ENCODE measurements around the gene TTLL8. TPM values are rescaled to one million over a fixed set of nuclear protein-coding genes. Genes with fewer than 3 reads are reported as not detected.

Gene TTLL8
- total and polyA plus RNA-seq, 11 donors, result not detected

DNA sequence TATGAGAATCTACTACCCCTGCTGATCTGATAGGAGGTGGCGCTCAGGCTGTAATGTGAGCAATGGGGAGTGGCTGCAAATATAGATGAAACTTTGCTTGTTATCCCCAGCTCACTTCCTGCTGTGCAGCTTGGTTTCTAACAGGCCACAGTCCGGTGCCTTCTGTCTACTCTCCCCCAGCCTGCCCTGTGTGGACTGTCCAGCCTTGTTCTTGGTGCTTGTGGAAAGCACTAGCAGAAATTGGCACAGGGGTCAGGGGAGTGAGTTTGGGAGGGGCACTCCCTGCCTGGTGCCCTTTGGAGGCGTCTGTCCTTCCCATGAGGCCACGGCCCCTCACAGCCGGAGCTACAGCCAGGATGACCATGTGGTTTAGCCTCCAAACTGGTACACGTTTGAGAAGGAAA lies 46.0 kb upstream of the TTLL8 start:
- Histone ChIP-seq H3K36me3 (no peaks in the 10 kb centered on the region), H3K4me3 (no peak overlapping the region), H3K27ac (no peak overlapping the region), H3K4me1 (peaks cover 0 to 5% (median 0%) of the 10 kb centered on the region in 12 donors), H3K27me3 (peaks cover 0 to 6% (median 0%) of the 10 kb centered on the region in 9 donors), H3K9me3 (no peaks in the 10 kb centered on the region)
- WGBS, 4 donors, result 76 to 84% (median 80%) methylated on average over 6 of the region's 6 CpGs
- ATAC-seq, result no peak
- TF ChIP-seq POLR2A (IDR thresholded peaks at IDR 0.05), result no peak
- TF ChIP-seq, protein P1, sequence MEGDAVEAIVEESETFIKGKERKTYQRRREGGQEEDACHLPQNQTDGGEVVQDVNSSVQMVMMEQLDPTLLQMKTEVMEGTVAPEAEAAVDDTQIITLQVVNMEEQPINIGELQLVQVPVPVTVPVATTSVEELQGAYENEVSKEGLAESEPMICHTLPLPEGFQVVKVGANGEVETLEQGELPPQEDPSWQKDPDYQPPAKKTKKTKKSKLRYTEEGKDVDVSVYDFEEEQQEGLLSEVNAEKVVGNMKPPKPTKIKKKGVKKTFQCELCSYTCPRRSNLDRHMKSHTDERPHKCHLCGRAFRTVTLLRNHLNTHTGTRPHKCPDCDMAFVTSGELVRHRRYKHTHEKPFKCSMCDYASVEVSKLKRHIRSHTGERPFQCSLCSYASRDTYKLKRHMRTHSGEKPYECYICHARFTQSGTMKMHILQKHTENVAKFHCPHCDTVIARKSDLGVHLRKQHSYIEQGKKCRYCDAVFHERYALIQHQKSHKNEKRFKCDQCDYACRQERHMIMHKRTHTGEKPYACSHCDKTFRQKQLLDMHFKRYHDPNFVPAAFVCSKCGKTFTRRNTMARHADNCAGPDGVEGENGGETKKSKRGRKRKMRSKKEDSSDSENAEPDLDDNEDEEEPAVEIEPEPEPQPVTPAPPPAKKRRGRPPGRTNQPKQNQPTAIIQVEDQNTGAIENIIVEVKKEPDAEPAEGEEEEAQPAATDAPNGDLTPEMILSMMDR (IDR thresholded peaks at IDR 0.05), result no peak
- DNase-seq, result no peak
- intact Hi-C loops (cut with DNase I), result no loop called here

DNA sequence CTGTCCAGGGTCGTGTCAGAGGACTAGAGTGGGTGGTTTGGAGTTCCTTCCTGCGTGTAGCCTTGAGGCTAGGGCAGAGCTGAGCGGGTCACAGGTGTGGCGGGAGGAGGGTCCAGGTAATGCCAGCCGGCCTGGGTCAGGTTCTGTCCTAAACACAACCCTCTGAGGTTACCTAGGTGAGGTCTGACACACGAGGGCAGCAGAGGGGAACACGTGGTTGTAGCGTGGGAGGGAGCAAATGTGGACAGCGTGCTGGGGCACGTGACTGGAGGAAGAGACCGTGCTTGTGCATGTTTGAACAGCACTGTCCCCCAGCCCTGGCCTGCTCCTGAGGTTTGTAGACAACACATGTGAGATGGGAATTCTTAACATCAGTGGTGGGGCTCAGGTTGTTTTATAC lies 44.8 kb upstream of the TTLL8 start:
- no peaks in the 10 kb centered on the region for H3K9me3 ChIP-seq
- H3K27me3 ChIP-seq, result peaks cover 0 to 6% (median 0%) of the 10 kb centered on the region in 9 donors
- WGBS, 4 donors, result 52 to 64% (median 57%) methylated on average over 11 of the region's 11 CpGs
- no peak overlapping the region for H3K27ac ChIP-seq
- ATAC-seq (no peak), DNase-seq (no peak)
- peaks cover 0 to 5% (median 0%) of the 10 kb centered on the region in 12 donors for H3K4me1 ChIP-seq
- H3K4me3 ChIP-seq, result no peak overlapping the region
- no peaks in the 10 kb centered on the region for H3K36me3 ChIP-seq
- intact Hi-C loops (cut with DNase I), result no loop called here
- TF ChIP-seq, protein P1 (IDR thresholded peaks at IDR 0.05), result no peak
- no peak for TF ChIP-seq POLR2A (IDR thresholded peaks at IDR 0.05)

DNA sequence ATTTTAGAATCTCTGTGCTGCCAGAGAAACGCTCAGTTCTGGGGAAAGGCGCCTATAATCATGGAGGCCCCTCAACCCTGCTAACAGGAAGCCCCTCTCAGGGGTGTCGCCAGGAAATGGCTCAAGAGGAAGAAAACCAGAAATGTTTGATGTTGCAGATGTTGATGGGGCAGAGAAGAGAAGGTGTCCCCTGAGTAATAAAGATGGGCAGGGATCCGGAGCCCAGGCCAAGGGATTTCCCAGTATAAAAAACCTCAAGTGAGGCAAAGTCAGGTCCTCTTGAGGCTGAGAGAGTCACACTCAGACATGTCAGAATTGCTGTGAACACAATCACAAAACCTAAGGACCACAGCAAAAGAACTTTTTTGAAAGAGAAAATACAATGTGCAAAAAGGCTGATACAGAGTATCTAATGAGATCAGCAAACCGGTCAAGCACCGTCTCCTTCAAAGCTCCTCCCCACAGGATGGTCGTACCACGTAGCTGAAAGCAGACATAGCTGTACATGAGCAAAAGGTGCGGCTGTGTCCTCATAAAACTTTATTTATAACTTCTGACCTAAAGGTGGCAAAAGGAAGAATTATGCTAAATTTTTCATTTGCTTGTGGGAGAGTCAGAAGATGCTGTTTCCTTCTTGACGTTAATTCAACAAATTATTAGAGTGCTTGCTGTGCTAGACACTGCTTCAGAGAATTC lies 43.9 kb upstream of the TTLL8 start:
- ATAC-seq, result no peak
- Histone ChIP-seq H3K36me3 (no peaks in the 10 kb centered on the region), H3K27ac (no peak overlapping the region), H3K9me3 (no peaks in the 10 kb centered on the region), H3K4me3 (no peak overlapping the region), H3K27me3 (peaks cover 0 to 6% (median 0%) of the 10 kb centered on the region in 9 donors), H3K4me1 (peaks cover 0 to 5% (median 0%) of the 10 kb centered on the region in 12 donors)
- no peak for DNase-seq
- TF ChIP-seq, protein P1 (IDR thresholded peaks at IDR 0.05), result no peak
- no peak for TF ChIP-seq POLR2A (IDR thresholded peaks at IDR 0.05)
- 52 to 68% (median 63%) methylated on average over 10 of the region's 10 CpGs for WGBS, 4 donors
- intact Hi-C loops (cut with DNase I), result no loop called here

DNA sequence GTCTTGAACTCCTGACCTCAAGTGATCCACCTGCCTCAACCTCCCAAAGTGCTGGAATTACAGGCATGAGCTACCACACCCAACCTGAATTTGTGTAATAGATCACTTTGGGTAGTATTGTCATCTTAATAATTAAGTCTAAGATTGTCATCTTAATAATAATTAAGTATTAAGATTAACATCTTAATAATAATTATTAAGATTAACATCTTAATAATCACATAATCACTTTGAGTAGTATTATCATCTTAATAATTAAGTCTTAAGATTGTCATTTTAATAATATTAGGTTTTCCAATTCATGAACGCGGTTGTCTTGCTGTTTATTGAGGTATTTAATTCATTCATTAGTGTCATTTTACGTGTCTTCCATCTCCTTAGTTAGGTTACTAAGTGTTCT lies 40.0 kb upstream of the TTLL8 start:
- ATAC-seq (no peak), DNase-seq (no peak)
- Histone ChIP-seq H3K4me3 (no peak overlapping the region), H3K27ac (no peak overlapping the region), H3K9me3 (no peaks in the 10 kb centered on the region), H3K4me1 (no peaks in the 10 kb centered on the region), H3K27me3 (peaks cover 0 to 15% (median 0%) of the 10 kb centered on the region in 9 donors), H3K36me3 (no peaks in the 10 kb centered on the region)
- 90 to 92% (median 91%) methylated on average over 3 of the region's 3 CpGs for WGBS, 4 donors
- intact Hi-C loops (cut with DNase I), result no loop called here
- TF ChIP-seq, protein P1 (IDR thresholded peaks at IDR 0.05), result no peak
- no peak for TF ChIP-seq POLR2A (IDR thresholded peaks at IDR 0.05)

Measured in heart left ventricle (tissue), 16 donors.